IMR-90 (cell line): Measurements from ENCODE around the gene MAN1A2. TPM values are rescaled to one million over a fixed set of nuclear protein-coding genes. Genes with fewer than 3 reads are reported as not detected.

Source experiments
- ATAC-seq: fragments of 200-7000 bp; cut with Tn5 transposase; 2 replicates; pipeline ENCODE4 v1.9.1; 2020; ENCODE audit warnings: low read depth, mild to moderate bottlenecking, moderate library complexity
- BruUV-seq: library from RNA; stranded (reverse); fragments of 400-500 nt; replicated peaks from 2 replicates; lab custom pipeline; 2021; lab: Mats Ljungman, UMichigan
- CTCF ChIA-PET: fragments of 300-600 bp; formaldehyde crosslinking; extraction: SDS; loops from one replicate; lab custom pipeline; 2021; ENCODE audit warnings: antibody characterized with exemption; lab: Yijun Ruan, JAX
- POLR2A ChIA-PET: fragments of 300-600 bp; sonication (Branson Sonifier 250); formaldehyde crosslinking; loops from one replicate; lab custom pipeline; 2022; ENCODE audit warnings: antibody characterized with exemption; ENCODE audit not compliant: unreplicated experiment; lab: Charles Lee
- DNase-seq: peaks from one replicate; pipeline ENCODE4 v3.0.0; 2013
- H2AFZ ChIP-seq: replicated peaks from 2 replicates; pipeline ENCODE3; 2013; ENCODE audit warnings: low read length, mild to moderate bottlenecking; ENCODE audit not compliant: poor library complexity
- H2AK5ac ChIP-seq: 2 replicates; pipeline ENCODE4 v1.6.1; 2013; ENCODE audit warnings: low read depth, low read length, inconsistent platforms
- H2AK9ac ChIP-seq: replicated peaks from 2 replicates; pipeline ENCODE3; 2013; ENCODE audit warnings: mild to moderate bottlenecking, low read depth, low read length, moderate library complexity; ENCODE audit not compliant: poor library complexity
- H2BK120ac ChIP-seq: 2 replicates; pipeline ENCODE4 v1.6.1; 2013; ENCODE audit warnings: low read depth, low read length, inconsistent platforms
- H2BK15ac ChIP-seq: 3 replicates; pipeline ENCODE4 v1.6.1; 2013; ENCODE audit warnings: low read depth, low read length, inconsistent platforms
- H2BK20ac ChIP-seq: 2 replicates; pipeline ENCODE4 v1.6.1; 2013; ENCODE audit warnings: low read depth, mild to moderate bottlenecking, inconsistent platforms, low read length, moderate library complexity
- H2BK5ac ChIP-seq: 2 replicates; pipeline ENCODE4 v1.6.1; 2013; ENCODE audit warnings: mild to moderate bottlenecking, low read depth, low read length, inconsistent platforms; ENCODE audit not compliant: poor library complexity, severe bottlenecking
- H3K14ac ChIP-seq: replicated peaks from 2 replicates; pipeline ENCODE4 v1.6.1; 2013; ENCODE audit warnings: low read depth, low read length, inconsistent platforms
- H3K18ac ChIP-seq: 2 replicates; pipeline ENCODE4 v1.6.1; 2013; ENCODE audit warnings: low read depth, low read length, control low read depth
- H3K23ac ChIP-seq: 2 replicates; pipeline ENCODE4 v1.6.1; 2013; ENCODE audit warnings: low read depth, low read length, inconsistent platforms
- H3K27ac ChIP-seq: 2 replicates; pipeline ENCODE4 v1.5.1; 2013; ENCODE audit warnings: mild to moderate bottlenecking, control low read depth, low read length; ENCODE audit not compliant: insufficient read depth
- H3K27me3 ChIP-seq: 2 replicates; pipeline ENCODE4 v1.6.1; 2013; ENCODE audit warnings: low read length; ENCODE audit not compliant: control insufficient read depth, insufficient read depth
- H3K36me3 ChIP-seq: 2 replicates; pipeline ENCODE4 v1.6.1; 2013; ENCODE audit warnings: low read length, mixed read lengths; ENCODE audit not compliant: control insufficient read depth, insufficient read depth
- H3K4ac ChIP-seq: 2 replicates; pipeline ENCODE4 v1.6.1; 2013; ENCODE audit warnings: low read depth, low read length, inconsistent platforms
- H3K4me1 ChIP-seq: 2 replicates; pipeline ENCODE4 v1.6.1; 2013; ENCODE audit warnings: low read length, mixed read lengths; ENCODE audit not compliant: control insufficient read depth, insufficient read depth
- H3K4me2 ChIP-seq: 2 replicates; pipeline ENCODE4 v1.6.1; 2013; ENCODE audit warnings: low read depth, mild to moderate bottlenecking, control low read depth, low read length, moderate library complexity
- H3K4me3 ChIP-seq: 2 replicates; pipeline ENCODE4 v1.5.1; 2013; ENCODE audit warnings: low read depth, mild to moderate bottlenecking, control low read depth, low read length, moderate library complexity; ENCODE audit not compliant: insufficient read depth
- H3K56ac ChIP-seq: 2 replicates; pipeline ENCODE4 v1.6.1; 2013; ENCODE audit warnings: low read length, inconsistent platforms; ENCODE audit not compliant: insufficient read depth; ENCODE audit errors: extremely low read depth
- H3K79me1 ChIP-seq, 2 experiments: 2 replicates each; pipeline ENCODE4 v1.6.1; 2013; ENCODE audit warnings: low read length in 2 of 2, inconsistent platforms in 1 of 2, low read depth in 1 of 2
- H3K9ac ChIP-seq: 2 replicates; pipeline ENCODE4 v1.6.1; 2013; ENCODE audit warnings: low read depth, low read length, control low read depth
- H3K9me1 ChIP-seq: 2 replicates; pipeline ENCODE4 v1.6.1; 2013; ENCODE audit warnings: low read length, inconsistent platforms; ENCODE audit not compliant: insufficient read depth
- H3K9me3 ChIP-seq: 2 replicates; pipeline ENCODE4 v1.6.1; 2013; ENCODE audit warnings: low read length; ENCODE audit not compliant: control insufficient read depth, insufficient read depth
- H4K20me1 ChIP-seq: 2 replicates; pipeline ENCODE4 v1.6.1; 2013; ENCODE audit warnings: low read length, inconsistent platforms; ENCODE audit not compliant: insufficient read depth
- H4K5ac ChIP-seq: 2 replicates; pipeline ENCODE4 v1.6.1; 2013; ENCODE audit warnings: mild to moderate bottlenecking, low read depth, low read length, control low read depth
- H4K8ac ChIP-seq, 2 experiments: 2 replicates each; pipeline ENCODE4 v1.6.1; 2013; ENCODE audit warnings: low read depth in 2 of 2, low read length in 2 of 2, control low read depth in 1 of 2, inconsistent platforms in 1 of 2
- H4K91ac ChIP-seq: 2 replicates; pipeline ENCODE4 v1.6.1; 2013; ENCODE audit warnings: low read depth, low read length, inconsistent platforms; ENCODE audit not compliant: insufficient read depth
- CEBPB ChIP-seq: IDR thresholded peaks from 2 replicates; pipeline ENCODE4 v1.6.1; 2012; ENCODE audit warnings: low read depth, low read length, improper control_type of control experiment
- CTCF ChIP-seq: conservative IDR thresholded peaks from 2 replicates; pipeline ENCODE4 v1.5.1; 2012; ENCODE audit warnings: mild to moderate bottlenecking, low read depth, low read length, improper control_type of control experiment
- ELK1 ChIP-seq: fragments of 150-350 bp; IDR thresholded peaks from 2 replicates; pipeline ENCODE4 v1.6.1; 2016; ENCODE audit warnings: low read depth, mild to moderate bottlenecking, low read length, moderate library complexity, borderline replicate concordance
- FOS ChIP-seq: fragments of 150-350 bp; IDR thresholded peaks from 2 replicates; pipeline ENCODE4 v1.6.1; 2016; ENCODE audit warnings: low read depth, low read length
- MAZ ChIP-seq: IDR thresholded peaks from 2 replicates; pipeline ENCODE4 v1.6.1; 2012; ENCODE audit warnings: low read depth, mild to moderate bottlenecking, low read length, improper control_type of control experiment, moderate library complexity, borderline replicate concordance
- MXI1 ChIP-seq: IDR thresholded peaks from 2 replicates; pipeline ENCODE4 v1.6.1; 2012; ENCODE audit warnings: low read depth, mild to moderate bottlenecking, low read length, moderate library complexity, borderline replicate concordance
- NFE2L2 ChIP-seq: fragments of 150-350 bp; IDR thresholded peaks from 2 replicates; pipeline ENCODE4 v1.6.1; 2016; ENCODE audit warnings: low read depth, mild to moderate bottlenecking, low read length
- POLR2A ChIP-seq: IDR thresholded peaks from 2 replicates; pipeline ENCODE4 v1.6.1; 2012; ENCODE audit warnings: mild to moderate bottlenecking, low read depth, low read length
- RCOR1 ChIP-seq: IDR thresholded peaks from 2 replicates; pipeline ENCODE4 v1.6.1; 2012; ENCODE audit warnings: mild to moderate bottlenecking, low read length, improper control_type of control experiment; ENCODE audit not compliant: insufficient replicate concordance
- RFX5 ChIP-seq: IDR thresholded peaks from 2 replicates; pipeline ENCODE4 v1.8.0; 2012; ENCODE audit warnings: low read depth, mild to moderate bottlenecking, low read length, moderate library complexity
- SMC3 ChIP-seq: fragments of 150-350 bp; IDR thresholded peaks from 2 replicates; pipeline ENCODE4 v1.6.1; 2016; ENCODE audit warnings: low read depth, mild to moderate bottlenecking, antibody characterized with exemption, low read length, moderate library complexity
- WGBS, 2 experiments: methylation state at CpG; one replicate each; pipeline versions ENCODE4 v1.1.5 to v1.1.7; 2013; ENCODE audit warnings: missing lambda C conversion rate in 2 of 2; ENCODE audit not compliant: insufficient read length in 1 of 2; ENCODE audit errors: extremely low coverage in 2 of 2; 5-methylcytosine and 5-hydroxymethylcytosine counted together
- dilution Hi-C: fragments of 300-500 bp; cut with HindIII; formaldehyde crosslinking; loops from one replicate; pipeline ENCODE4 v1.14.3; 2018; ENCODE audit warnings: low sequenced_read_pairs; ENCODE audit not compliant: unreplicated experiment
- in situ Hi-C: fragments of 300-500 bp; cut with MboI; formaldehyde crosslinking; loops from 3 replicates; pipeline ENCODE4 v1.14.3; 2019; ENCODE audit warnings: low sequenced_read_pairs, inconsistent platforms, mixed read lengths
- intact Hi-C: fragments of 100-400 bp; cut with micrococcal nuclease; formaldehyde crosslinking; loops from 2 replicates; pipeline ENCODE4 v1.10.0; 2022
- polyA plus RNA-seq, 3 experiments: library from polyadenylated mRNA; depleted of rRNA; stranded (reverse); fragments of >200 nt; gene quantifications; 2 replicates each; pipeline ENCODE4 v1.2.3, GENCODE V29; 2012; ENCODE audit warnings: low replicate concordance in 1 of 3
- total RNA-seq: library from RNA; depleted of rRNA; stranded (reverse); fragments of >200 nt; gene quantifications from 2 replicates; pipeline ENCODE4 v1.2.3, GENCODE V29; 2012

The MAN1A2 gene
- total and polyA plus RNA-seq, 2 of the 4 experiments (the other 2 are of a cell fraction) = 12.4 to 29.4 TPM

- BruUV-seq = no TSS peak
- Histone ChIP-seq H3K36me3 (no peaks in the 10 kb centered on the region), H3K23ac (peak overlapping the region; percentile 24; the same call in 1 of the 2 replicates), H3K27me3 (no peaks in the 10 kb centered on the region), H3K14ac (no peak overlapping the region), H2BK5ac (no peak overlapping the region), H3K4ac (no peak overlapping the region), H4K8ac (no peak overlapping the region), H3K4me1 (peaks cover 2% of the 10 kb centered on the region; the same call in 1 of the 2 replicates), H2BK20ac (no peak overlapping the region), H3K79me1 (peaks cover 11 to 43% of the 10 kb centered on the region in 2 experiments; a peak in 3 of 4 replicates), H2BK15ac (no peak overlapping the region), H3K9me3 (no peaks in the 10 kb centered on the region), H3K9me1 (peaks cover 3% of the 10 kb centered on the region; the same call in 1 of the 2 replicates), H3K4me2 (no peak overlapping the region), H4K5ac (no peak overlapping the region), H3K27ac (no peak overlapping the region), H3K9ac (no peak overlapping the region), H2AK9ac (no peak overlapping the region), H4K91ac (no peak overlapping the region), H3K4me3 (no peak overlapping the region), H2AK5ac (no peak overlapping the region), H3K18ac (no peak overlapping the region), H4K20me1 (peaks cover 41% of the 10 kb centered on the region), H2AFZ (no peak overlapping the region), H2BK120ac (no peak overlapping the region), H3K56ac (no peak overlapping the region)
- TF ChIP-seq RFX5 (no peak), CEBPB (no peak), MXI1 (no peak), NFE2L2 (no peak), POLR2A (no peak), MAZ (no peak), ELK1 (no peak), RCOR1 (no peak), SMC3 (no peak), FOS (no peak), CTCF (no peak)
- dilution Hi-C loops (no loop called here), intact Hi-C loops (no loop called here), in situ Hi-C loops (loop anchor here (25.0 kb wide), 1 partner anchor 389 kb away; no protein-coding TSS in a partner anchor)
- peak; percentile 34 for DNase-seq
- WGBS, 2 experiments = no CpG with 5 or more reads among the region's 5 CpGs
- ChIA-PET CTCF (interaction anchor here (0.7 kb wide), 1 partner anchor 61 kb away, joined by 4 read pairs; no protein-coding TSS in a partner anchor), POLR2A (no interaction called here)
- ATAC-seq = no peak
These were observed 5.7 kb downstream of the MAN1A2 start for GRCh38 chr1:117372863-117373412.
